Measurements from ENCODE around the gene ADAMTS14.
"Not testable (repeated sequence)": the region's sequence is repeated elsewhere in the genome, so short reads cannot be mapped to it uniquely, and the experiment has no call there.

The ADAMTS14 gene

DNA sequence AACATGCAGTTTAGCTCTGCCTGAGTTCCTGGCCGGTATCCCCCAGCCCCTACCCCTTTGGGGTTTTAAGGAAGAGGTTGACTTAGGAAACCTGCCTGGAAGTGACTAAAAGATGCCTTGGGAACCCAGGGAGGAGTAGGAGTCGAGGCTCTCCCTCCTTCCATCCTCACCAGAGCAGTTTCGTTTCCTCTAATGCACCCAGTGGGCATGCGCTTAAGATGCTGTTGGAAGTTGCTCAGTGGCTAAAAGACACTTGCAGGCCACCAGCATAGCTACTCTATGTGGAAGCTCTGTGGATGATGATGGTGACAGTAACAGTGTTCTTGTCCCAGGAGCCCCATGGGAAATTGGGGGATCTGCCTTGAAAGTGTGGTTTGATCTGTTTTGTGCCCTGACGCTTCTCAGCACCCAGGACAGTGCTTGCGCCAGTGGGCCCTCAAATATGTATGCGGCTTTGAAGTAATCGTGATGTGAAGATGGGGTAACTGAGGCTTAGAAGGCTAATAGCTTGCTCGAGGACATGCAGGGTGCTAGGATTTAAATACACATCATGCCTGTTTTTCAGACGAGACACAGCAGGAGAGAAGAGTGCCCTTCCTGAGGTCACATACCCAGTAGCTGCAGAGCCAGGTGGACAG is 80.8 kb downstream of the ADAMTS14 start:
- no peak for DNase-seq

DNA sequence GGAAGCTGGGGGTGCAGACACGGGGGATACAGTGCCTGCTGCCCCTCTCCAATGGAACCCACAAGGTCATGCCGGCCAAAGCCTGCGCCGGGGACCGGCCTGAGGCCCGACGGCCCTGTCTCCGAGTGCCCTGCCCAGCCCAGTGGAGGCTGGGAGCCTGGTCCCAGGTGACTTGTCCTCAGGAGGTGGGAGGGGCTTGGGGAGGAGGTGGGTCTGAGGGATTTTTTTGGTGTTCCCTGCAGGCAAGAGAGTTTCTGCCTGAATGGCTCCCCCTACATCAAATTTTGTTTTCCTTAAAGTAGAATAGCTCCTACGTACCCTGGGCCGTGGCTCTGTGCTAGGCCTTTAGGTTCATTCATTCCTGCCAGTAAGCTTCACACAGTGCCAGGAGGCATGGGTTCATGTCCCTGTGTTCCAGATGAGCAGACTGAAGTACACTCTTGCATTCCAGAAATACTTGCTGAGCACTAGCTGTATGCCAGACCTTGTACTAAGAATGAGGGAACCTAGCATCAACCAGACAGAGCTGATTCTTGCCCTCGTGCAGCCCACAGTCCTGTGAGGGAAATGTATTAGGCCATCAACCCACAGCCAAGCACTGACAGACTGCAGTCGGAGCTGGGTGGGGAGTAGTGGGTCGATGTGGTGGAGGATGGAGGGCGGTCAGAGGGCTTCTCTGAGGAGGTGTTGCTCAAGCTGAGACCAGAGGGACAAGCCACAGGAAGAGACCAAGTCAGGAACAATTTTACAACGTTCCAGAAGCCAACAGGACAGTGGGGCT is 81.7 kb downstream of the ADAMTS14 start:
- no peak for DNase-seq

DNA sequence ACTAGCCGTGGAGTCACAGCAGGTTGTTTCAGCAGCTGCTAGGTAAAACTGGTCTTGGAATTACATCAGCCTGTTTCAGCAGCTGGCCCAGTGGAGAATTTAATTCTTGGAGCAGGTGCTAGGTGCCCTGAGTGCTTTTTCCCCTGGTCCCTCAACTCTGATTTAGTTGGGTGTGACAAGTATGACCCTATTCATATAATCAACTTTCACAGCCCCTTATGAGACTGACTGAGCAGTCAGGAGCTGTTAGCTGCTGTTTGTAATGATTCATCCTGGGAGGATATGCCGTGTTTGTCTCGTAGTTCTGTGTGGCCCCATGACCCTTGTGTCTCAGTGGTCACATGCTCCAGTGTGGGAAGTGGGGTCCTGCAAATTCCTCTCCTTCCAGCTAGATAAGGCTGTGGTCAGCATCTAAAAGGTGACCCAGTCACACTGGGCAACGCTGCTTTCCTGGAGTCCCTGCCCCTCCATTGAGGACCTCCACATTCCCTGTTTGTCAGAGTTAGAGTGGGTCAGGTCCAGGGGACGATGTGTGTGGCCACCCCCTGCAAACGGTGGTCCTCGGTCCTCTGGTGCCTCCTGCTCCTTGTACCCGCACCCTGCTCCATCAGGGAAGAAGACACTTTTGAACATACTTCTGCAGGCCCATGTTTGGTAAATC is 84.5 kb downstream of the ADAMTS14 start:
- DNase-seq = no peak

DNA sequence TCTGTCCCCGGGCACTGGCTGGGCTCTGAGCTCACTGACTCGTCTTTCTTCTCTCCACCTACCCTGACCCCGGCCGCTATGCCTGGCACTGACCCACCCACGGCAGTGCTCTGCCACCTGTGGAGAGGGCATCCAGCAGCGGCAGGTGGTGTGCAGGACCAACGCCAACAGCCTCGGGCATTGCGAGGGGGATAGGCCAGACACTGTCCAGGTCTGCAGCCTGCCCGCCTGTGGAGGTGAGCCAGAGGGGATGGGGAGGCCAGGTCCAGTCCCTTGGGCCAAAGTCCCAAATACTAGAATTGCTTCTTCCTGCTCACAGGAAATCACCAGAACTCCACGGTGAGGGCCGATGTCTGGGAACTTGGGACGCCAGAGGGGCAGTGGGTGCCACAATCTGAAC is 85.5 kb downstream of the ADAMTS14 start:
- DNase-seq = no peak

DNA sequence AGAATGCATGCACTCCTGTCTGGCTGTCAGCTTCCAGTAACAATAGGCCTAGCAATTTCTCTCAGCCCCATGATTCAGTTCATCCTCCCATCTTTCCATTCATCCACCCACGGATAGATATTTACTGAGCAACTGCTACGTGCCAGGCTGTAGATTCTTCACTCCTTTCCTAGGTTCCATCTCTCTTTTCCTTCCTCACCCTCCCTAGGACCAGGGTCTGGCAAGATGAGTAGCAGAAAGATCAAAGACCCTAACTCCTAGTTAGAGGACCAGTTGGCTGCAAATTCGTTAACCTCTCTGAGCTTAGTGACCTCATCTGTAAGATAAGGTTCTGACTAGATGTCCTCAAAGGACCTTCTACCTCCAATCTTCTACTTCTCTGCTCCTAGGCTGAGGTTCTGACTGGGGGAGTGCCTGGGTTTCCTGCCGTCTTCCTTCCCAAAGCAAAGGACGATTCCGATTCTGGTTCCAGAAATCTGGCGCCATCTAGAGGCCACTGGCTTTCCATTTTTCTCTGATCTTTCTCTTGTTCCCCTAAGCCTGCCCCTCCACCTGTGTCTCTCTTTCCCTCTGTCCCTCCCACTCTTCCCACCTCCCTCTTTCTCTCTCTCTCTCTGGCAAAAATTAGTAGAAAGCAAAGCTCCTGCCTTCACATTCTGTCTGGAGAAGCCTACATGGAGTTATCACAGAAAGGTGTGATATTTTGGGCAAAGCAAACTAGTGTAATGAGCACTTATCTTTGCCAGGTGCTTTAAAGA is 86.6 kb downstream of the ADAMTS14 start:
- DNase-seq = peak in 1 of 2 donors; percentile 87

DNA sequence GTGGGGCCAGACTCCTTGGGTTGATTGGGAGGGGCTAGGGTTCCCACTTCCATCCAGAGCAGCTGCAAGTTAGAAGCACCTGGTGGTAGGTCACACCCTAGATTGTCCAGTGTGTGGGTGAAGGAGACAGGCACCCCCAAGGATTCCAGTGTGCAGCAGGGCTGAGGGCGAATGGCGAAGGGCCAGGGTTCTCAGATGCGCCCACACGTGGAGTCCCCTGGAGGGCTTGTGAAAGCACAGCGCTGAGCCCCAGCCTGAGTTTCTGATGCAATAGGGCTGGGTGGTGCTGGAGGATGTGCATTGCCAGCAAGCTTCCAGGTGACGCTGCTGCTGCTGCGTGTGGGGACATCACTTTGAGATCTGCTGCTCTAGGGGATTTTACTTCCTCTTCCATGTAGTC is 87.5 kb downstream of the ADAMTS14 start:
- no peak for DNase-seq

DNA sequence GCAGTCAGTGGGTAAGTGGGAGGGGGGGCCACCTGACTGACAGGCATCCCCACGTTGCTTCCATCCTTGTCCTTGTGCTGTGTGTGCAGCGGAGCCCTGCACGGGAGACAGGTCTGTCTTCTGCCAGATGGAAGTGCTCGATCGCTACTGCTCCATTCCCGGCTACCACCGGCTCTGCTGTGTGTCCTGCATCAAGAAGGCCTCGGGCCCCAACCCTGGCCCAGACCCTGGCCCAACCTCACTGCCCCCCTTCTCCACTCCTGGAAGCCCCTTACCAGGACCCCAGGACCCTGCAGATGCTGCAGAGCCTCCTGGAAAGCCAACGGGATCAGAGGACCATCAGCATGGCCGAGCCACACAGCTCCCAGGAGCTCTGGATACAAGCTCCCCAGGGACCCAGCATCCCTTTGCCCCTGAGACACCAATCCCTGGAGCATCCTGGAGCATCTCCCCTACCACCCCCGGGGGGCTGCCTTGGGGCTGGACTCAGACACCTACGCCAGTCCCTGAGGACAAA is 88.0 kb downstream of the ADAMTS14 start:
- no peak for DNase-seq

DNA sequence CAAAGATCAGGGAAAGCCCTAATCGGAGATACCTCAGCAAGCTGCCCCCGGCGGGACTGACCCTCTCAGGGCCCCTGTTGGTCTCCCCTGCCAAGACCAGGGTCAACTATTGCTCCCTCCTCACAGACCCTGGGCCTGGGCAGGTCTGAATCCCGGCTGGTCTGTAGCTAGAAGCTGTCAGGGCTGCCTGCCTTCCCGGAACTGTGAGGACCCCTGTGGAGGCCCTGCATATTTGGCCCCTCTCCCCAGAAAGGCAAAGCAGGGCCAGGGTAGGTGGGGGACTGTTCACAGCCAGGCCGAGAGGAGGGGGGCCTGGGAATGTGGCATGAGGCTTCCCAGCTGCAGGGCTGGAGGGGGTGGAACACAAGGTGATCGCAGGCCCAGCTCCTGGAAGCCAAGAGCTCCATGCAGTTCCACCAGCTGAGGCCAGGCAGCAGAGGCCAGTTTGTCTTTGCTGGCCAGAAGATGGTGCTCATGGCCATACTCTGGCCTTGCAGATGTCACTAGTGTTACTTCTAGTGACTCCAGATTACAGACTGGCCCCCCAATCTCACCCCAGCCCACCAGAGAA is 88.8 kb downstream of the ADAMTS14 start:
- DNase-seq = no peak

DNA sequence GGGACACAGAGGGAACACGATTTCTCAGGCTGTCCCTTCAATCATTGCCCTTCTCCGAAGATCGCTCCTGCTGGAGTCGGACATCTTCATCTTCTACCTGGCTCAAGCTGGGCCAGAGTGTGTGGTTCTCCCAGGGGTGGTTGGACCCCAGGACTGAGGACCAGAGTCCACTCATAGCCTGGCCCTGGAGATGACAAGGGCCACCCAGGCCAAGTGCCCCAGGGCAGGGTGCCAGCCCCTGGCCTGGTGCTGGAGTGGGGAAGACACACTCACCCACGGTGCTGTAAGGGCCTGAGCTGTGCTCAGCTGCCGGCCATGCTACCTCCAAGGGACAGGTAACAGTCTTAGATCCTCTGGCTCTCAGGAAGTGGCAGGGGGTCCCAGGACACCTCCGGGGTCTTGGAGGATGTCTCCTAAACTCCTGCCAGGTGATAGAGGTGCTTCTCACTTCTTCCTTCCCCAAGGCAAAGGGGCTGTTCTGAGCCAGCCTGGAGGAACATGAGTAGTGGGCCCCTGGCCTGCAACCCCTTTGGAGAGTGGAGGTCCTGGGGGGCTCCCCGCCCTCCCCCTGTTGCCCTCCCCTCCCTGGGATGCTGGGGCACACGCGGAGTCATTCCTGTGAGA is 89.5 kb downstream of the ADAMTS14 start:
- no peak for DNase-seq

DNA sequence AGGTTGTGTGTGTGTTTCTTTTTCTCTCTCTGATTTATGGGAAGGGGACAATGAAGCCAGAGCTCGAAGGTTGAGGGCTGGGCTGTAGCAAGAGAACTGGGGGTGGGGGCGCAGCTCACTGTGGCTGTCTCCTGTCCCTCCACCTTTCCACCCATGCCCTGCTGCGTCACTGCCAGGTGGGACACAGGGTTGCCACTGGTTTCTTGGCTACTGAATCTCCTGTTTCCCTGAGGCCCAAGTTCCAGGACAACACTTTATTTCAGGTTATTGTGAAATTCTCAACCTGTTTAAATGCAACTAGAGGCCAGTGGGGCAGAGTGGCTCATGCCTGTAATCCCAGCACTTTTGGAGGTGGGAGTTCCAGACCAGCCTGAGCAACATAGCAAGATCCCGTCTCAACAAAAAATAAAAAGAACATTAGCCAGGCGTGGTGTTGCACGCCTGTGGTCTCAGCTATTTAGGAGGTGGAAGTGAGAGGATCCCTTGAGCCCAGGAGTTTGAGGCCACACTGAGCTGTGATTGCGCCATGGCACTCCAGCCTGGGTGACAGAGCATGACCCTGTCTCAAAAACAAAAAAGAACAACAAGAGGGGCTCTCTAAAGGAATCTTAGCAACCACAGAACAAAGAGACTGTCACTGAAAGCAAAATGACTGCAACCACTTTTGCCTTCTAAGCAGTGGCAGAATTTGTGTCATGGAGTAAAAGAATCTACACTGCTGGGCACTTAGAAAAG is 90.3 kb downstream of the ADAMTS14 start:
- DNase-seq = no peak

DNA sequence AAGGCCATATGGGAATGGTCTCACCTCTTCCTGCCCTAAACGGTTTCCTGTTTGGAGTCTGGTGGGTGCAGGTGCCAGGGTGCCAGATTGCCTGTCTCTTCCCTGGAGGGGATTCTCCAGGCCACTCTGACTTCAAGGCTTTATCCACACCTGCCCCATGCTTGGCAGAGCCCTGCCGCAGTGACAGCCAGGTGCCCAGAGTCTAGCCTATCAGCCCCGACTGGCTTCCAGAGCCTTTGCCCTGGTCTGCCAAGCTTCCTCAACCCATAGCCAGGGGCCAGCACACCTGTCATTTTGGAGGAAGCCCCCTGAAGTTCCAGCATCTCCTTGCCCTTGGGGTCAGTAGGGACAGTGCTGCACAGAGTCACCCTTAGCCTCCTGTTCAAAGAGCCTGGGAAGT is 91.3 kb downstream of the ADAMTS14 start:
- DNase-seq = no peak

DNA sequence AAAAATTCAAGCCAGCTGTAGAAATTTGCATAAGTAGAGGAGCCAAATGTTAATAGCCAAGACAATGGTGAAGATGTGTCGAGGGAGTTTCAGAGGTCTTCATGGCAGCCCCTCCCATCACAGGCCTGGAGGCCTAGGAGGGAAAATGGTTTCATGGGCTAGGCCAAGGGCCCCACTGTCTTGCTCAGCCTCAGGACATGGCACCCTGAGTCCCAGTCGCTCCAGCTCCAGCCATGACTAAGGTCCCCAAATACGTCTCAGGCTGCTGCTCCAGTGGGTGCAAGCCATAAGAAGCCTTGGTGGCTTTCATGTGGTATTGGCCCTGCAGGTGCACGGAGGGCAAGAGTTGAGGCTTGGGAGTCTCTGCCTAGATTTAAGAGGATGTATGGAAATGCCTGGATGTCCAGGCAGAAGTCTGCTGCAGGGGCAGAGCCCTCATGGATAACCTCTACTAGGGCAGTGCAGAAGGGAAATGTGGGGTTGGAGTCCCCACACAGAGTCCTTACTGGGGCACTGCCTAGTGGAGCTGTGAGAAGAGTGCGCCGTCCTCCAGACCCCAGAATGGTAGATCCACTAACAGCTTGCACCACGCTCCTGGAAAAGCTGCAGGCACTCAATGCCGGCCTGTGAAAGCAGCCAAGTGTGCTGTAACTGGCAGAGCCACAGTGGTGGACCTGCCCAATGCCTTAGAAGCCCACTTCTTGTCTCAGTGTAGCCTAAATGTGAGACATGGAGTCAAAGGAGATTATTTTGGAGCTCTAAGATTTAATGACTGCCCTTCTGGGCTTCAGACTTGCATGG is 93.7 kb downstream of the ADAMTS14 start:
- no peak for DNase-seq

DNA sequence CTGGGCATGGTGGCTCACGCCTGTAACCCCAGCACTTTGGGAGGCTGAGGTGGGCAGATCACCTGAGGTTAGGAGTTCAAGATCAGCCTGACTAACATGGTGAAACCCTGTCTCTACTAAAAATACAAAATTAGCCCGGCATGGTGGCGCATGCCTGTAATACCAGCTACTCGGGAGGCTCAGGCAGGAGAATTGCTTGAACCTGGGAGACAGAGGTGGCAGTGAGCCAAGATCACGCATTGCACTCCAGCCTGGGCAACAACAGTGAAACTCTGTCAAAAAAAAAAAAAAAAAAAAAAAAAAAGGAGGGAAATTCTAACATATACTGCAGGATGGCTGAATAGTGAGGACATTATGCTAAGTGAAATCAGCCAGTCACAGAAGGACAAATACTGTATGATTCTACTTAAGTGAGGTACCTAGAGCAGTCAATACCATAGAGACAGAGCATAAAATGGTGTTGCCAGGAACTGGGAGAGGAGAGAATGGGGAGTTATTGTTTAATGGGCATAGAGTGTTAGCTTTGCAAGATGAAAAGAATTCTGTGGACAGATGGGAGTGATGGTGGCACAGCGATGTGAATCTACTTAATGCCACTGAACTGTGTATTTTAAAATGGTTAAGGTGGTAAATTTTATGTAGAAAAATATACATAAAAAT is 95.8 kb downstream of the ADAMTS14 start:
- not testable (repeated sequence) for DNase-seq

DNA sequence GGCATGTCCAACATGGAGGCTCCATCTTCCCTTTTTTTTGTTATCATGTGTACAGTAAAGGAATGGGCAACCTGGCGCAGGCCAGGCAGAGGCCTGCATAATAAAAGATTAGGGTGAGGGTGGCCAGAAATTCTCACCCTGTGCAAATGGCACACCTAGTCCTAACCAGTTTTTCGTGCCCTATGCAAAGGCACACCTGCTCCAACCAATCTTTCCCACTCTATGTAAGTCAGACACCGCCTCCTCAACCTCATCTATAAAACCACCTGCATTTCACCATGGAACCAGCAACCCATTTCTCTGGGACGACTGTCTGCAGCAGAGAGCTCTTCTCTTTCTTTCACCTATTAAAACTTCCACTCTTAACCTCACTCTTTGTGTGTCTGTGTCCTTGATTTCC is 96.8 kb downstream of the ADAMTS14 start:
- DNase-seq = no peak

DNA sequence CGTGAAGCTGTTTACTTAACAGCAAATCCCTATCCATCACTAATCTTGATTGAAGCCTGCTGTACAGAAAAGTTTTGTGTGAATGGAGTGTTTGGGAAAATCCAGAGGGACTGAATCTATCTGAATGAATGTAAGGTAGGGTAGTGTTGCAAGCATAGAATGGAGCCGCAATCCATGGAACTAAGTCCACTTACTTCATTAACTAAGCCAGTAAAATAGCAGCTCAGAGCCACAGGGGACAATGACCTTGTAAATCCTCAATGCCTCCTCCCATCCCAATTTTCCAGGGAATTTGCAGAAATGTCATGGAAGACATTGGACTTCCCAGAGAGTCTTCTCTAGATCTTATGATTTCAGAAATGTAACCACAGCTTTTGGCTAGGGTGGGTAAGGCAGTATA is 97.7 kb downstream of the ADAMTS14 start:
- no peak for DNase-seq

DNA sequence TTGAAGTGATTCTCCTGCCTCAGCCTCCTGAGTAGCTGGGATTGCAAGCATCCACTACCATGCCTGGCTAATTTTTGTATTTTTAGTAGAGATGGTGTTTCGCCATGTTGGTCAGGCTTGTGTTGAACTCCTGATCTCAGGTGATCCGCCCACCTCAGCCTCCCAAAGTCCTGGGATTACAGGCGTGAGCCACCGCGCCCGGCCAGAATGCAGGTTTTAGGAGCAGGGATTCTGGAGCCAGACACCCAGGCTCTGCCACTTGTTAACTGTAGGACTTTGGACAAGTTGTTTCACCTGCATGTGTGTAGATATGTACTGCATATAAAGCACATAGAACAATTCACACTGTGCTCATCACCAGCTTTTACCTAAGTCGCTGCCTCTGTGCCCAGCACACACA is 98.2 kb downstream of the ADAMTS14 start:
- DNase-seq = not testable (repeated sequence)

DNA sequence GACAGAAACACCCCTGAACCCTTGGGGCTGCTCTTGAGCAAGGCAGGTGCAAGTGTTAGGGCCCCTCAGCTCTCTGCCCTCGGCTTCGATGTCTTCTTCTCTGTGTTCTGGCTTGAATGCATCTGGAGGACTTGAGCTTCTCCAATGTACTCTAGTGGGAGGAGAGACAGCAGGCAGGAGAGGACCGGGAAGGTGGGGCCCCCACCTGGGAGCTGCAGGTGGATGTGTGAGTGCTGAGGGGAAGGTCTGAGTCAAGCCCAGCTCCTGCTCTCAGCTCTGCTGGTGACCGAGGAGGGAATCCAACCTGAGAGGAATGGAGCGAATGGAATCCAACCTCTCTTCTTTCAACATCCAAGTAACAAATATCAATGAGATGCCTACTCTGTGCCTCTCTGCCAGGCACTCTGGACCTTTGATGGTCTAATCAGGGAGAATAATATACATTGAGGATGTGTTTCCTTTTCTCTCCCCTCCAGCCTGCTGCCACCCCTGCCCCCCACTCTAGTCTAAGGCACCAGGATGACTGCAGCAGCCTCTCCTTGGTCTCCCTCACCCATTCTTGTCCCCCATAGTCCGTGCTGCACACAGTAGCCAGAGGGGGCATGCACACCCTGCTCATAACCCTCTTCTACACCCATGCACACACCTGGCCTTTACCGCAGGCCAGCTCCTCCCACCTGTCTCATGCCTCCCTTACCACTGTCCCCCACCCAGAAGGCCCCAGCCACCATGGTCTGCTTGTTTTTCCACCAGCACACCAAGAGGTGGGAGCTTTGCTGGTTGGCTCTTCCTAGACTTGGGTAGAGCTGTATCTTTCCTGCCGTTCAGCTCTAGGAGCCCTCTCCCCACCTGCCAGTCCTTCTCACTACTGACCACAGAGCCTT is 99.2 kb downstream of the ADAMTS14 start:
- no peak for DNase-seq

DNA sequence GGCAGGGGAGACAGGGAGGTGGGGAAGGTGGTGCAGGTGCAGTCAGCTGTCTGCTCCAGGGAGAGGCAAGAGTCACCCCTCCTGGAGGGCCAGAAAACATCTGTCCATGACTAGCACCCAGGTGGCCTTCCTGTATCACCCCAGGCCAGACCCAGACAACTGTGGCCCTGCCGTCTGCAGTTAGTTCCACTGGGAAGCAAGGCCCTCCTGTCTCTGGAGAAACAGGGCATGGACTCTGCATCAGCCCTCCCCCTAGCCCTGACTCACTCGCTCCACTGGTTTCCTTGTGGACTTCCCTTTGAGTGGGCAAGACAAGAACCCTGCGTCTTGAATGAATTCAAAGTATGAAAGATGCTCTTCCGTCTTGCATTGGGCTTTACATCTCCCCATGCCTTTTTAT is 100.3 kb downstream of the ADAMTS14 start:
- no peak for DNase-seq

DNA sequence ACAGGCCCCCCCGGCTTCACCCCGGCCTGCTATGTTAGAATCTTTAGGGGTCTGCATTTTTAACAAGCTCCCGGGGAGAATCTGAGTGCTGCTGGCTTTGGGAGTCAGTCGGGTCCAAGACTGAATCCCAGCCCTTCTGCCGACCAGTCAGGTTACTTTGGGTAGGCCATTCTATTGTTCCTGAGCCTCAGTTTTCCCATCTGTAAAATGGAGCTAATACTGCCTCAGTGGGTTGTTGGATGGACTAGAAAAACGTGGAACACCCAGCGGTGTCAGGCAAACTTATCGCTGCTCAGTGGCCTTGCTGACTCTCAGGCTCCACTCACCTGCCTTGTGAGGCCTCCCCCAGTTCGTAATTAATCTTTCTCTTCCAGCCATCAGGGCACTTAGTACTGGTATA is 101.2 kb downstream of the ADAMTS14 start:
- DNase-seq = no peak
